Astrocyte of the cerebellum (primary cell): Measurements from ENCODE around the gene SNTA1.
"Not testable (repeated sequence)": the region's sequence is repeated elsewhere in the genome, so short reads cannot be mapped to it uniquely, and the experiment has no call there.

Experiments
- DNase-seq: peaks from one replicate; pipeline ENCODE4 v3.0.0-alpha.2; 2011; ENCODE audit warnings: low read depth
- H3K4me3 ChIP-seq: 2 replicates; pipeline ENCODE4 v1.5.1; 2011; ENCODE audit warnings: mild to moderate bottlenecking, low read depth, low read length, moderate library complexity
- CTCF ChIP-seq: IDR thresholded peaks from 2 replicates; pipeline ENCODE4 v1.5.1; 2012; ENCODE audit warnings: low read length, low read depth, moderate library complexity, mild to moderate bottlenecking; ENCODE audit errors: missing control alignments
- in situ Hi-C: cut with HindIII; loops from 2 replicates; pipeline ENCODE4 v1.10.0; 2017; ENCODE audit warnings: low sequenced_read_pairs

The SNTA1 gene

GRCh38 chr20:33431797-33432381 lies 11.7 kb downstream of the SNTA1 start:
- no peak for DNase-seq
- no peak overlapping the region for H3K4me3 ChIP-seq
- TF ChIP-seq CTCF, result no peak
- in situ Hi-C loops, result no loop called here

GRCh38 chr20:33423875-33424274 lies 19.7 kb downstream of the SNTA1 start:
- in situ Hi-C loops, H3K4me3 ChIP-seq, DNase-seq: not testable (repeated sequence)

GRCh38 chr20:33423141-33423834 lies 20.3 kb downstream of the SNTA1 start:
- in situ Hi-C loops, result no loop called here
- no peak for TF ChIP-seq CTCF
- no peak for DNase-seq
- no peak overlapping the region for H3K4me3 ChIP-seq

GRCh38 chr20:33419140-33419974 lies 24.2 kb downstream of the SNTA1 start:
- no peak overlapping the region for H3K4me3 ChIP-seq
- TF ChIP-seq CTCF, result no peak
- in situ Hi-C loops, result no loop called here
- DNase-seq, result no peak

- TF ChIP-seq CTCF, result no peak
- H3K4me3 ChIP-seq, result no peak overlapping the region
- in situ Hi-C loops, result no loop called here
- DNase-seq, result no peak
Measured at GRCh38 chr20:33418033-33418432, 25.5 kb downstream of the SNTA1 start.

GRCh38 chr20:33415948-33416347 lies 27.6 kb downstream of the SNTA1 start:
- in situ Hi-C loops, result no loop called here
- peak; percentile 58 for TF ChIP-seq CTCF
- no peak overlapping the region for H3K4me3 ChIP-seq
- DNase-seq, result no peak

GRCh38 chr20:33412484-33412838 lies 31.1 kb downstream of the SNTA1 start:
- H3K4me3 ChIP-seq, result no peak overlapping the region
- in situ Hi-C loops, result no loop called here
- TF ChIP-seq CTCF, result no peak
- DNase-seq, result no peak
